Epithelial cell of proximal tubule (primary cell): ENCODE measurements around the gene TCERG1L. TPM values are rescaled to one million over a fixed set of nuclear protein-coding genes. Genes with fewer than 3 reads are reported as not detected.

Source experiments
- DNase-seq: peaks from one replicate; pipeline ENCODE4 v3.0.0-alpha.2; 2011; ENCODE audit warnings: low read depth
- H3K4me3 ChIP-seq: 2 replicates; pipeline ENCODE4 v1.5.1; 2011; ENCODE audit warnings: low read depth, mild to moderate bottlenecking, low read length
- CTCF ChIP-seq: conservative IDR thresholded peaks from 2 replicates; pipeline ENCODE4 v1.5.1; 2012; ENCODE audit warnings: low read depth, mild to moderate bottlenecking, low read length
- total RNA-seq: library from RNA; depleted of rRNA; stranded (reverse); fragments of >200 nt; gene quantifications from 2 replicates; pipeline ENCODE4 v1.2.3, GENCODE V29; 2015

The TCERG1L gene
- total RNA-seq, 1 donor from 2014 or later: not detected

DNA sequence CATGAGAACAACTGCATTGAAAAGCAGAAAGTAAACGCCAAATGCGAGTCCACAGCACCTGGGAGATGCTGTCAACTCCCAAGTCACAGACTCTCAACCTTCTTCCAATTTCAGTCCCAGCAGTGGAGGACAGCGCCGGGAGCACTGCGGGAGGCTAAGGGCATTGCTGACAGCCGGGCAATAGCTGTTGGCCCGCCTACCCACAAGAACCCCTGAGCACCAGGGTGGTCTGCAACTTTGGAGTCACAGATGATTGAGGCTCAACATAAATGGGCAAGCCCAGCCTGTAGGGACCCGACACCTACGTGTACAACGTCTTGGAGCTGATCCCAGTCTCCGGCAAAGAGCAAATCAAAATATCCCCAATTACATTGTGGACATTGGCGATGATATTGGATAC lies 262.9 kb downstream of the TCERG1L start:
- TF ChIP-seq CTCF: no peak
- H3K4me3 ChIP-seq: no peak overlapping the region
- DNase-seq: no peak

DNA sequence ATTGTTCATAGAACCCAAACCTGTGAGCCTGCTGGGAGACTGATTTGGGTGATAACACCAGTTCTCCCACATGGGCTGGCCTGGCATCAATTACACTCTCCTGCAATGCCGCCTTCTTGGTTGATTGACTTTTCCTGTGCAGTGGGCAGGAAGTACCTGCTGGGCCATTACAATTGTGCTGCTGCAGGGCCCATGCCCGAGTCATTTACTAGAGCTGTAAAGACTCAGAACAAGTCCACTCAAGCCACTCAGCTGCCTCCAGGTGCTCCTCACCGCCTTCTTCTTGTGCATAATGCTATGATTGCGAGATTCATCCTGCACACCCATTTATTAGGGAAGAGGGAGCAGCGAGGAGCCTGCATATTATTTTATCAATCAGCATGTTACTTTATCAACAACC lies 264.0 kb downstream of the TCERG1L start:
- H3K4me3 ChIP-seq: no peak overlapping the region
- TF ChIP-seq CTCF: no peak
- DNase-seq: no peak

- DNase-seq: no peak
- TF ChIP-seq CTCF: no peak
- H3K4me3 ChIP-seq: no peak overlapping the region
Measured at GRCh38 chr10:131046194-131046593, 265.3 kb downstream of the TCERG1L start.

DNA sequence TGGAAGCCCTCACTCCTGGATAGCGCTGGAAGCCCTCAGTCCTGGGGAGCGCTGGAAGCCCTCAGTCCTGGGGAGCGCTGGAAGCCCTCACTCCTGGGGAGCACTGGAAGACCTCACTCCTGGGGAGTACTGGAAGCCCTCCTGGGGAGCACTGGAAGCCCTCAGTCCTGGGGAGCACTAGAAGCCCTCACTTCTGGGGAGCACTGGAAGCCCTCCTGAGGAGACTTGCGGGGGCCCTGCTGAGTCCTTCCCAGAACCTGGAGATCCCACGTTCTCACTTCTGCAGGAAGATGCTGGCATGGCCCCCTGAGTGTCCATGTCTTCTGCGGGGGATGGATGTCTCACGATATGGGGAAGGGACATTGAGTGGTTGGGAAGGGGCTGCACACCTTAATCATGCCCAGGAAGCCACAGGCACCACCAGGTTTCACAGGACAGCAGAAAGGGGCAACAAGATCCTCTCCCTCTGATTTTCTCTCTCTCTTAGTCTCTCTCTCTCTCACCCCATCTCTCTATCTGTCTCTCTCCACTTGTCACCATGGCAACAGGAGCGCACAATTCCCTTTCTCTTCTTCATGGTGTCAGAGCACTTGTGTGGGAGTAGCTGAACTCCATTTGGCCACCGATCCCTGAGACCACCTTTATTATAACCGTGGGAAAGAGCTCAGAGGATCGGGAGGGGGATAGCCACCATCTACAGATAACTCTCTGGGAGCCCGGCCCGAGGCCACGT lies 267.0 kb downstream of the TCERG1L start:
- no peak overlapping the region for H3K4me3 ChIP-seq
- DNase-seq: no peak
- no peak for TF ChIP-seq CTCF

- no peak for TF ChIP-seq CTCF
- DNase-seq: no peak
- H3K4me3 ChIP-seq: no peak overlapping the region
Measured at GRCh38 chr10:131043039-131043691, 268.4 kb downstream of the TCERG1L start.
